CD14-positive monocyte (primary cell): ENCODE data around the gene IL6R. TPM values are rescaled to one million over a fixed set of nuclear protein-coding genes. Genes with fewer than 3 reads are reported as not detected.
"Not testable (repeated sequence)": the region's sequence is repeated elsewhere in the genome, so short reads cannot be mapped to it uniquely, and the experiment has no call there.

ENCODE experiments used
- DNase-seq, 3 donors: peaks; one replicate each; pipeline ENCODE4 v3.0.0-alpha.2; 2011 to 2022
- H2AFZ ChIP-seq: 2 replicates; pipeline ENCODE4 v1.6.0; 2012; ENCODE audit warnings: mild to moderate bottlenecking, low read depth, low read length, inconsistent platforms; ENCODE audit not compliant: insufficient read depth, poor library complexity, severe bottlenecking
- H3K27ac ChIP-seq, 2 donors: 1 replicate in 1 of 2; 2 replicates in 1 of 2; pipeline ENCODE4 v1.5.1; 2012 to 2013; ENCODE audit warnings: low read length in 2 of 2, control low read depth in 1 of 2, inconsistent platforms in 1 of 2, low read depth in 1 of 2, mild to moderate bottlenecking in 1 of 2
- H3K27me3 ChIP-seq, 2 donors: one replicate each; pipeline versions ENCODE4 v1.6.0 to v1.6.1; 2011 to 2013; ENCODE audit warnings: low read length in 2 of 2; ENCODE audit not compliant: control insufficient read depth in 2 of 2, insufficient read depth in 2 of 2
- H3K36me3 ChIP-seq, 2 donors: replicated peaks in 1 of 2; 1 replicate in 1 of 2; 2 replicates in 1 of 2; pipeline versions ENCODE4 v1.5.1 to v1.6.1; 2012 to 2013; ENCODE audit warnings: low read length in 2 of 2, control low read depth in 1 of 2, inconsistent platforms in 1 of 2, mild to moderate bottlenecking in 1 of 2; ENCODE audit not compliant: insufficient read depth in 2 of 2, control insufficient read depth in 1 of 2
- H3K4me1 ChIP-seq, 2 donors: 1 replicate in 1 of 2; 2 replicates in 1 of 2; pipeline versions ENCODE4 v1.5.1 to v1.6.1; 2012 to 2013; ENCODE audit warnings: low read length in 2 of 2, control low read depth in 1 of 2, inconsistent platforms in 1 of 2, mild to moderate bottlenecking in 1 of 2, moderate library complexity in 1 of 2; ENCODE audit not compliant: insufficient read depth in 2 of 2, control insufficient read depth in 1 of 2
- H3K4me2 ChIP-seq: replicated peaks from 2 replicates; pipeline ENCODE3; 2012; ENCODE audit warnings: low read length, moderate library complexity, mild to moderate bottlenecking; ENCODE audit not compliant: poor library complexity, severe bottlenecking; ENCODE audit errors: extremely low read depth
- H3K4me3 ChIP-seq, 3 experiments: fragments of 200-600 bp in 1 of 3; sonication (generic) in 1 of 3; replicated peaks in 1 of 3; 1 replicate in 2 of 3; 2 replicates in 1 of 3; pipeline ENCODE4 v1.5.1; 2011 to 2013; ENCODE audit warnings: low read length in 3 of 3, mild to moderate bottlenecking in 3 of 3, control low read depth in 2 of 3, low read depth in 2 of 3, inconsistent platforms in 1 of 3, moderate library complexity in 1 of 3
- H3K79me2 ChIP-seq: 2 replicates; pipeline ENCODE4 v1.6.0; 2012; ENCODE audit warnings: mild to moderate bottlenecking, control low read depth, inconsistent platforms, low read length, moderate library complexity; ENCODE audit not compliant: insufficient read depth
- H3K9ac ChIP-seq: 2 replicates; pipeline ENCODE4 v1.6.0; 2017; ENCODE audit warnings: low read length, mild to moderate bottlenecking; ENCODE audit not compliant: insufficient read depth, poor library complexity, severe bottlenecking
- H3K9me3 ChIP-seq, 2 donors: replicated peaks in 1 of 2; 1 replicate in 1 of 2; 2 replicates in 1 of 2; pipeline versions ENCODE4 v1.5.1 to v1.6.1; 2012 to 2013; ENCODE audit warnings: low read length in 2 of 2, control low read depth in 1 of 2; ENCODE audit not compliant: control insufficient read depth in 1 of 2, insufficient read depth in 1 of 2
- H4K20me1 ChIP-seq: 2 replicates; pipeline ENCODE4 v1.6.0; 2012; ENCODE audit warnings: mild to moderate bottlenecking, low read length, control low read depth, moderate library complexity; ENCODE audit not compliant: insufficient read depth
- H3K27ac Mint-ChIP-seq, 7 donors: one replicate each; pipeline ENCODE4 v1.8.0; 2020; ENCODE audit warnings: mild to moderate bottlenecking in 7 of 7, mixed read lengths in 7 of 7, moderate library complexity in 6 of 7, inconsistent platforms in 2 of 7
- H3K27me3 Mint-ChIP-seq, 3 donors: one replicate each; pipeline ENCODE4 v1.8.0; 2021 to 2022; ENCODE audit warnings: low read depth in 3 of 3, mild to moderate bottlenecking in 3 of 3, mixed read lengths in 3 of 3, moderate library complexity in 3 of 3, inconsistent platforms in 1 of 3
- H3K36me3 Mint-ChIP-seq, 2 donors: one replicate each; pipeline ENCODE4 v1.8.0; 2020; ENCODE audit warnings: mixed read lengths in 2 of 2, inconsistent platforms in 1 of 2, mild to moderate bottlenecking in 1 of 2
- H3K4me1 Mint-ChIP-seq: one replicate; pipeline ENCODE4 v1.8.0; 2020; ENCODE audit warnings: mild to moderate bottlenecking, mixed read lengths
- H3K4me3 Mint-ChIP-seq, 2 donors: one replicate each; pipeline ENCODE4 v1.8.0; 2020; ENCODE audit warnings: mild to moderate bottlenecking in 2 of 2, mixed read lengths in 2 of 2, moderate library complexity in 1 of 2
- H3K9me3 Mint-ChIP-seq, 7 donors: one replicate each; pipeline ENCODE4 v1.8.0; 2020 to 2022; ENCODE audit warnings: mixed read lengths in 7 of 7, mild to moderate bottlenecking in 6 of 7, moderate library complexity in 6 of 7, inconsistent platforms in 2 of 7
- CTCF ChIP-seq: fragments of 200-600 bp; IDR thresholded peaks from one replicate; pipeline ENCODE4 v1.8.0; 2022; ENCODE audit warnings: antibody characterized with exemption, mild to moderate bottlenecking
- whole genome bisulfite sequencing: methylation state at CpG from one replicate; pipeline ENCODE4 v1.1.5; 2013; ENCODE audit warnings: missing lambda C conversion rate; ENCODE audit not compliant: insufficient coverage; 5-methylcytosine and 5-hydroxymethylcytosine counted together
- intact Hi-C, 2 donors: fragments of 100-400 bp; cut with micrococcal nuclease; formaldehyde crosslinking; loops; one replicate each; pipeline versions ENCODE4 v1.15.0 to v1.15.1; 2023
- polyA plus RNA-seq, 3 donors: library from polyadenylated mRNA; depleted of rRNA in 1 of 3; unstranded in 2 of 3; stranded (reverse) in 1 of 3; fragments of 300-500 nt in 2 of 3; fragments of >200 nt in 1 of 3; fragmentation: Illumina TruSeq in 2 of 3; gene quantifications; 1 replicate in 2 of 3; 2 replicates in 1 of 3; pipeline ENCODE4 v1.2.3, GENCODE V29; 2012 to 2021

IL6R gene
- polyA plus RNA-seq, 3 donors: 56.4 to 81.7 (median 62.1) TPM

- H3K4me1 Mint-ChIP-seq: peaks cover 2% of the 10 kb centered on the region
These were observed 44.9 kb upstream of the IL6R start for GRCh38 chr1:154360288-154360687.

GRCh38 chr1:154360881-154361280 is 44.3 kb upstream of the IL6R start:
- H3K27me3 ChIP-seq, H3K9ac ChIP-seq, H3K36me3 Mint-ChIP-seq, H3K9me3 ChIP-seq, H3K27ac ChIP-seq, DNase-seq, H3K27ac Mint-ChIP-seq, H2AFZ ChIP-seq, H3K79me2 ChIP-seq, H3K4me3 ChIP-seq, H3K4me1 ChIP-seq, H3K4me3 Mint-ChIP-seq, H3K36me3 ChIP-seq, intact Hi-C loops, H3K4me1 Mint-ChIP-seq, H3K27me3 Mint-ChIP-seq, H4K20me1 ChIP-seq, H3K4me2 ChIP-seq: not testable (repeated sequence)
- H3K9me3 Mint-ChIP-seq: peaks cover 0 to 12% (median 5%) of the 10 kb centered on the region in 7 donors
- 100% methylated on average over 1 of the region's 5 CpGs for WGBS

More at GRCh38 chr1:154360288-154360687, 44.9 kb upstream of the IL6R start:
- Histone ChIP-seq H3K9ac (no peak overlapping the region), H3K79me2 (no peaks in the 10 kb centered on the region), H3K4me3 (no peak overlapping the region), H3K4me1 (peaks cover 4 to 5% of the 10 kb centered on the region in 2 donors), H3K4me2 (no peak overlapping the region), H3K36me3 (no peaks in the 10 kb centered on the region), H2AFZ (no peak overlapping the region), H3K27ac (no peak overlapping the region), H3K27me3 (no peaks in the 10 kb centered on the region), H4K20me1 (no peaks in the 10 kb centered on the region), H3K9me3 (peaks cover 0 to 5% of the 10 kb centered on the region in 2 donors)
- H3K27ac Mint-ChIP-seq: no peak overlapping the region
- no peaks in the 10 kb centered on the region for H3K36me3 Mint-ChIP-seq
- peaks cover 0 to 12% (median 5%) of the 10 kb centered on the region in 7 donors for H3K9me3 Mint-ChIP-seq
- no peak for DNase-seq
- H3K4me3 Mint-ChIP-seq: no peak overlapping the region
- TF ChIP-seq CTCF: no peak
- intact Hi-C loops: no loop called here
- H3K27me3 Mint-ChIP-seq: peaks cover 0 to 7% (median 3%) of the 10 kb centered on the region in 3 donors
